Measurements from ENCODE around the gene ELMO2.

ELMO2 gene

DNA sequence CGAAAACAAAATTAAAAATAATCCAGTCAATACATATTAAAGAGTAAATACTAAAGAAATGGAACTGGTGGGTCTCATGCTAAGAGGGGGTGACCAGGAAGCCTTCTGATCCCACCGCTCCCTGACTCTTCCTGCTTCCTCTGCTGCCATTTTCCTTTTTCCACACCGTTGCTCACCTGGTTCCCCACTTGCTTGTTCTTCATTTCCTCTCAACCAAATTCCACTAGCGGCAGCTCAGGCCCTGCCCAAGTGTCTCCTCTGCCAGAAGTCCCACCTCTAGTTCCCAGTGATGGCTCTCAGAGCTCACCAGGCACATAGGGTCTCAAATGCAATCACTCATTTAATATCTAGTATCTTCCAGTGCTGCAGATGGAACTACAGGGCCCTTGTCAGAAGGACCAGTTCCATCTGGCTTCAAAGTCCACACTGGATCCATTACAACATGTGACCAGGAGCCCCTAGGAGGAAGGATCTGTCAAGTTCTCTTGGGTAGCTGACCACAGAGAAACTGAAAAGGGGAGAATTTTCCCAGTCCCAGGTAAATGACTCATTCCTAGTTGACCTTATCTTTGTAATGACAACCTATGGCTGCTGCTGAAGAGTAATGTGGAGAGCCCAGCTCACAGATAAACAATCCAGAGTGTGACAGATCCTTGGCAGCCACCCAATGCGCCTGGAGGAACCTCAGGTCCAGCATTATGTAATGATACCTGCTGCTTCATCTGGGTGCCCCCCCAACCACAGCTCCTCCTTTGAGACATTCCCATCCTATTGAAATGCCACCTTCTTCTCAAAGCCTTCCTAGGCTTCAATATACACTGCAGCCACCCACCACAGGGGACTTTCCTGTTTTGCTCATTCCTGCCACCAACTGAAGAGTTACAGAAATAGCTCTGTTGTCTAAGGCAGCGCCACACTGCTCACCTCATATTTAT lies 38.2 kb downstream of the ELMO2 start:
- POLR2A ChIA-PET (ENCODE audit: low non-redundant PET), result no interaction called here
- DNase-seq (ENCODE audit: low spot score), result peak; percentile 77
- CTCF ChIA-PET, result interaction anchor here (0.6 to 1.6 kb wide), 7 partner anchors 8 to 738 kb away, joined by 3 to 8 read pairs (median 3); partner anchors contain the start of gene WFDC10A
- H3K27ac ChIP-seq, result no peak overlapping the region
- TF ChIP-seq, protein P1, sequence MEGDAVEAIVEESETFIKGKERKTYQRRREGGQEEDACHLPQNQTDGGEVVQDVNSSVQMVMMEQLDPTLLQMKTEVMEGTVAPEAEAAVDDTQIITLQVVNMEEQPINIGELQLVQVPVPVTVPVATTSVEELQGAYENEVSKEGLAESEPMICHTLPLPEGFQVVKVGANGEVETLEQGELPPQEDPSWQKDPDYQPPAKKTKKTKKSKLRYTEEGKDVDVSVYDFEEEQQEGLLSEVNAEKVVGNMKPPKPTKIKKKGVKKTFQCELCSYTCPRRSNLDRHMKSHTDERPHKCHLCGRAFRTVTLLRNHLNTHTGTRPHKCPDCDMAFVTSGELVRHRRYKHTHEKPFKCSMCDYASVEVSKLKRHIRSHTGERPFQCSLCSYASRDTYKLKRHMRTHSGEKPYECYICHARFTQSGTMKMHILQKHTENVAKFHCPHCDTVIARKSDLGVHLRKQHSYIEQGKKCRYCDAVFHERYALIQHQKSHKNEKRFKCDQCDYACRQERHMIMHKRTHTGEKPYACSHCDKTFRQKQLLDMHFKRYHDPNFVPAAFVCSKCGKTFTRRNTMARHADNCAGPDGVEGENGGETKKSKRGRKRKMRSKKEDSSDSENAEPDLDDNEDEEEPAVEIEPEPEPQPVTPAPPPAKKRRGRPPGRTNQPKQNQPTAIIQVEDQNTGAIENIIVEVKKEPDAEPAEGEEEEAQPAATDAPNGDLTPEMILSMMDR (conservative IDR thresholded peaks at IDR 0.05; ENCODE audit: low read depth), result no peak

DNA sequence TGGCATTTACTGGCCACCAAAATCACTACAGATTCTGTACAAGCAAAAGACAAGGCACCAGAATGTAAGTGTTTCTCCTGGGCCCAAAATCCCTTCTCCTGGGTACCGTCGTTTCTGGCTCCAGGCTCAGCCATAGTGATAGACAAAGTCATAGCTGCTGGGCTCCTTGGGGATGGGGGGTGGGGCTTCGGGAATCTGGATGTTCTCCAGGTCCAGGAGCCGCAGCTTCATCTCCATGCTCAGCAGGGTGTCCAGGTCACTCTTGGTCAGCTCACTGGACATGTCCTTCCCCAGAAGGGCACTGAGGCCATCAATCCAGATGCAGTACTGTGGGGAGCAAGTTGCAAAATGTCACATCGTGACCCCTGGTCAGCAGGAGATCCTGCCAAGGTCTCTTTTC lies 39.2 kb downstream of the ELMO2 start:
- ChIA-PET CTCF (no interaction called here), POLR2A (ENCODE audit: low non-redundant PET) (no interaction called here)
- no peak for DNase-seq (ENCODE audit: low spot score)
- no peak overlapping the region for H3K27ac ChIP-seq
- TF ChIP-seq, protein P1 (conservative IDR thresholded peaks at IDR 0.05; ENCODE audit: low read depth), result no peak

DNA sequence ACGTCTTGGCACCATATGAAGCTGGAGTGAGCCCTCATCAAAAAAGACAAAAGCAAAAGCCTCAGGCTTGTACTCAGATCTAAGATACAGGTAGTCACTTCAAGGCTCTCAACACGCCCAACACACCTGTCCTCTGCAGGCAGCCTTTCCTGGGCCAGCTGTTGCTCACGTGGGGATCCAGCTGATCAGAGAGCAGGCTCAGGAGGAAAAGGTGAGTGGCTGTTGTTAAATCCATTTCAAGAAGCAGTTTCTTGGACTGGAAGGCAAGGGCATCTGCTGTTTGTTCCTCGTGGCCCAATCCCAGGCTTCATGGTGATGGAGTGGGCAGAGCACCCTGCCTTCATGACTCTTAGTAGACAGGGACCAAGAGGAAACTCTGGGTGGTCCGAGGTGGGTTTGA lies 39.6 kb downstream of the ELMO2 start:
- POLR2A ChIA-PET (ENCODE audit: low non-redundant PET), result no interaction called here
- no peak for DNase-seq (ENCODE audit: low spot score)
- TF ChIP-seq, protein P1 (conservative IDR thresholded peaks at IDR 0.05; ENCODE audit: low read depth), result no peak
- H3K27ac ChIP-seq, result no peak overlapping the region
- CTCF ChIA-PET, result no interaction called here

DNA sequence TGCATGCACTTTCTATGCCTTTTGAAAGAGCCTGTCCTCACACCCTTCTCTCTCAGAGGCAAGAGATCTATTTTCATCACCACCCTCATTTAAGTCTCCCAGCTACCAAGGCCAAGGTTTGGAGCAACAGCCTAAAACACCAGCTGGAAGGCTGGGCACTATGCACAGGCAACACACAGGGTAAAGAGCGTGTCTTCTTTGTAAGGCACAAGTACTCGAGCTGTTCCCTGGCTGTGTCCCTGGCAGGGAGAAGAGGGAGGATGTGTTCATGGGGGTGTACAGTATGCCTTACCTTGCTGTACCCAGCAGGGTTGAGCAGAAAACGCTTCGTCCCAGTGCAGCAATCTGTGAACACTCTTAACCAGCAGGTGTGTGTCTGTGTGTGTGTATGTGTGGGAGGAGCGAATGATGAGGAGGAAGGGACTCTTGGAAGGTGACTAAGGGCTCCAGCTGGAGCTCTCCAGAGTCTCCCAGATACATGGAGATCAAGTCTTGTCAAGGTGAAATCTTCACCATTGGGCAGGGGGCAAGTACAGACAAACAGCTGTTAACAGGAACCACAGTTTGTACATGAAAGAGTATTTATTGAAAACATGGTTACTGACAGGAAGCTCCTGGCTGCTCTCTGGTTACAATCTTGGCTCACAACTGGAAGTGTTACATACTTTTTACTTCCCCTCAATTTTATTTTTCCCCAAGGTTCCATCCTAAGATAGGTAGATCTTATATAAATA lies 40.8 kb downstream of the ELMO2 start:
- ChIA-PET POLR2A (ENCODE audit: low non-redundant PET) (interaction anchor here (1.6 kb wide), 1 partner anchor 12 kb away, joined by 6 read pairs; no protein-coding TSS in a partner anchor), CTCF (interaction anchor here (0.6 kb wide), 2 partner anchors 47 to 394 kb away, joined by 3 to 5 read pairs; partner anchors contain the start of gene ZNF335)
- TF ChIP-seq, protein P1 (conservative IDR thresholded peaks at IDR 0.05; ENCODE audit: low read depth), result no peak
- DNase-seq (ENCODE audit: low spot score), result no peak
- H3K27ac ChIP-seq, result peak overlapping the region; percentile 90

DNA sequence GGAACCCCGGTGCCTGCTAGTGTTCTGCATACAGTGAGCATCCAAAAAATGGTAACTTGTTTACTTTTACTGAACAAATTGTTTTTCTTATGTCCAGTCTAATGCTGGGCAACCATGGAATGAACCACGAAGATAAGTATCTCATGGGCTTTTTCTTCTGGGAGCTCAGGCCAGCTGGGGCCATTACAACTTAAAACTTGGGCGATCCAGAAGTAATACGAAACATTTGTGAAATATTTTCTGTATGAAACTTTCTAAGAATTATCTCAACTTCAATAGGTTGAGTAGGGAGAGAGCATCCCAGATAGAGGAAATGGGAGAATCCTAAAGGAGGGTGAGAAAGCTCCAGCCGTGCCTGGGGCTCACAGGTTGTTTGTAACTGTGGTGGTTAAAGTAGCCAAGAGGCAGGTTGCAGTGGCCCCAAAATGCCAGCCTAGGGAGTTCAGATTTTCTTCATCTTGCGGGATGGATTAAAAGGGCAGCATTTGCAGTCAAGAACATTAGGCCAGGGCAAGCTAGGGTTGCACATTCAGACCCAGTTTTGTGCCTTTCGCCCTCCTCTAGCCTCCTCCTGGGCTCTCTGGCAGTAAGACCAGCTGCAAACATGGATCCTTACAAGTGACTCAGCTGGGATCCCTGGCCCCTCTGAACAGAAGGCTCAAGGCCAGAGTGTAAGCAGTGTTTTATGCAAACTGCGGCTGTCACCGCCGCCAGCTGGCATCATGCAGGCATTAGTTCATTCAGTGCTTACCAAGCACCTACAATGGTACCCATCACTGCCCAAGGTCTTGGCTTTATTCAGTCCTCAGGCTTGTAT lies 41.5 kb downstream of the ELMO2 start:
- TF ChIP-seq, protein P1 (conservative IDR thresholded peaks at IDR 0.05; ENCODE audit: low read depth), result no peak
- ChIA-PET CTCF (interaction anchor here (0.6 to 1.1 kb wide), 7 partner anchors 16 to 393 kb away, joined by 3 to 4 read pairs (median 3); partner anchors contain the start of gene ZNF335), POLR2A (ENCODE audit: low non-redundant PET) (interaction anchor here (0.6 to 1.6 kb wide), 3 partner anchors 13 to 491 kb away, joined by 3 to 6 read pairs (median 3); no protein-coding TSS in a partner anchor)
- no peak for DNase-seq (ENCODE audit: low spot score)
- peak overlapping the region; percentile 90 for H3K27ac ChIP-seq

Data from RWPE1 (cell line).